K562 (cell line): ENCODE results near the gene NMT1. TPM values are rescaled to one million over a fixed set of nuclear protein-coding genes. Genes with fewer than 3 reads are reported as not detected.

ENCODE experiments used
- ELF2 ChIP-seq: fragments of 250-450 bp; sonication (Bioruptor Pico); IDR thresholded peaks from 2 replicates; pipeline ENCODE4 v1.5.0; 2021; ENCODE audit warnings: mild to moderate bottlenecking
- GABPA ChIP-seq: fragments of 200-800 bp; sonication (Bioruptor generic); conservative IDR thresholded peaks from 2 replicates; pipeline ENCODE4 v1.6.1; 2016; ENCODE audit warnings: low read depth, missing genetic modification characterization, missing compliant biosample characterization
- HES1 ChIP-seq: fragments of 450-650 bp; IDR thresholded peaks from 2 replicates; pipeline ENCODE4 v1.6.1; 2016; ENCODE audit warnings: low read depth, mild to moderate bottlenecking, moderate library complexity
- MEF2A ChIP-seq: IDR thresholded peaks from 2 replicates; pipeline ENCODE4 v1.6.1; 2011; ENCODE audit warnings: low read depth, mild to moderate bottlenecking, low read length, moderate library complexity; ENCODE audit not compliant: control insufficient read depth
- PYGO2 ChIP-seq: fragments of 450-650 bp; IDR thresholded peaks from 2 replicates; pipeline ENCODE4 v1.6.1; 2016; ENCODE audit warnings: mild to moderate bottlenecking, missing genetic modification characterization, moderate library complexity, missing compliant biosample characterization
- RREB1 ChIP-seq: fragments of 250-450 bp; sonication (Bioruptor Pico); IDR thresholded peaks from 2 replicates; pipeline ENCODE4 v1.4.0; 2020
- SREBF2 ChIP-seq: sonication (generic); formaldehyde crosslinking; IDR thresholded peaks from 2 replicates; pipeline ENCODE4 v1.4.0; 2020; ENCODE audit warnings: mild to moderate bottlenecking, missing genetic modification reagents
- TEAD1 ChIP-seq, 2 experiments: fragments of 450-650 bp in 1 of 2; sonication (generic) in 1 of 2; formaldehyde crosslinking; IDR thresholded peaks; 2 replicates each; pipeline versions ENCODE4 v1.4.0 to v1.8.0; 2020 to 2022; ENCODE audit warnings: mild to moderate bottlenecking in 2 of 2, missing genetic modification reagents in 1 of 2
- TFAM ChIP-seq: fragments of 250-450 bp; sonication (Bioruptor Pico); conservative IDR thresholded peaks from 2 replicates; pipeline ENCODE4 v1.5.0; 2021; ENCODE audit warnings: mild to moderate bottlenecking, moderate library complexity
- USF1 ChIP-seq: sonication (generic); formaldehyde crosslinking; IDR thresholded peaks from 2 replicates; pipeline ENCODE4 v1.9.0; 2022; ENCODE audit warnings: mild to moderate bottlenecking, missing genetic modification reagents
- ZBTB33 ChIP-seq: sonication (generic); formaldehyde crosslinking; IDR thresholded peaks from 2 replicates; pipeline ENCODE4 v1.8.1; 2023; ENCODE audit warnings: mild to moderate bottlenecking, missing genetic modification reagents
- ZKSCAN1 ChIP-seq: fragments of 150-350 bp; IDR thresholded peaks from 2 replicates; pipeline ENCODE4 v1.6.1; 2016; ENCODE audit warnings: low read depth, low read length
- ZNF134 ChIP-seq: fragments of 250-450 bp; sonication (Bioruptor Pico); conservative IDR thresholded peaks from 2 replicates; pipeline ENCODE4 v1.4.0; 2020
- ZNF609 ChIP-seq: sonication (generic); formaldehyde crosslinking; IDR thresholded peaks from 2 replicates; pipeline ENCODE4 v1.8.1; 2023; ENCODE audit warnings: missing genetic modification reagents, mild to moderate bottlenecking, borderline replicate concordance
- polyA plus RNA-seq, 8 experiments: library from polyadenylated mRNA; depleted of rRNA in 4 of 8; stranded (reverse) in 5 of 8; unstranded in 3 of 8; fragments of >200 nt; fragmentation: Nextera tagmentation in 2 of 8; fragmentation: Illumina TruSeq in 1 of 8; extraction: Ambion mirVana in 2 of 8; extraction: Trizol in 1 of 8; gene quantifications; 2 replicates each; pipeline versions ENCODE4 v1.2.1 to v1.2.3, GENCODE V29; 2011 to 2014; ENCODE audit warnings: inconsistent platforms in 1 of 8, missing spikeins in 1 of 8
- total RNA-seq, 7 experiments: library from RNA; depleted of rRNA in 6 of 7; stranded (reverse); fragments of >200 nt in 6 of 7; fragmentation: Illumina TruSeq in 2 of 7; extraction: Trizol in 2 of 7; gene quantifications; 2 replicates each; pipeline versions ENCODE4 v1.2.1 to v1.2.3, GENCODE V29; 2011 to 2021; ENCODE audit warnings: low replicate concordance in 1 of 7

Gene NMT1
- total and polyA plus RNA-seq, 9 of the 15 experiments (the other 6 are each of a cell fraction or from before 2014, with no cell fraction given) = 86.7 to 569 (median 213) TPM

GRCh38 chr17:45063198-45063597 is 2.1 kb downstream of the NMT1 start (continued):
- no peak for TF ChIP-seq ZKSCAN1
- TF ChIP-seq USF1 (CRISPR knock-in tag) = no peak
- no peak for TF ChIP-seq TEAD1 (CRISPR knock-in tag; IDR thresholded peaks at IDR 0.05)
- TF ChIP-seq ELF2 (CRISPR knock-in tag) = peak; percentile 68; the same call in 1 of the 2 replicates
- TF ChIP-seq TFAM (CRISPR knock-in tag) = no peak
- no peak for TF ChIP-seq ZNF134 (CRISPR knock-in tag)
- TF ChIP-seq PYGO2 (tag) = no peak
- no peak for TF ChIP-seq MEF2A
- TF ChIP-seq SREBF2 (CRISPR knock-in tag) = no peak
- TF ChIP-seq RREB1 (CRISPR knock-in tag) = no peak
- peak; percentile 29; the same call in 1 of the 2 replicates for TF ChIP-seq GABPA
- no peak for TF ChIP-seq HES1
- no peak for TF ChIP-seq ZNF609 (CRISPR knock-in tag)
- TF ChIP-seq ZBTB33 = no peak
